Activated T-cell treated with anti-CD3 and anti-CD28 coated beads, Interleukin-2, amount 50 U/mL, for 72 hours (primary cell): ENCODE measurements around the gene PRSS50. TPM values are rescaled to one million over a fixed set of nuclear protein-coding genes. Genes with fewer than 3 reads are reported as not detected.

Source experiments
- ATAC-seq, 2 donors: fragments of 150-1000 bp; cut with Tn5 transposase; replicated peaks in 1 of 2; 2 replicates each; pipeline ENCODE4 v1.10.0; 2021; ENCODE audit warnings: moderate library complexity in 2 of 2, mild to moderate bottlenecking in 1 of 2
- DNase-seq, 2 donors: peaks; one replicate each; pipeline ENCODE4 v3.0.0; 2021 to 2022; ENCODE audit warnings: mixed read lengths in 1 of 2
- H3K27ac Mint-ChIP-seq: one replicate; pipeline ENCODE4 v1.8.0; 2022; ENCODE audit warnings: mild to moderate bottlenecking, moderate library complexity, mixed read lengths
- H3K27me3 Mint-ChIP-seq: one replicate; pipeline ENCODE4 v1.8.0; 2022; ENCODE audit warnings: low read depth, mixed read lengths
- H3K36me3 Mint-ChIP-seq, 2 donors: one replicate each; pipeline ENCODE4 v1.8.0; 2022; ENCODE audit warnings: mixed read lengths in 2 of 2, mild to moderate bottlenecking in 1 of 2; ENCODE audit not compliant: insufficient read depth in 2 of 2
- H3K4me1 Mint-ChIP-seq: one replicate; pipeline ENCODE4 v1.8.0; 2022; ENCODE audit warnings: low read depth, mixed read lengths
- H3K4me3 Mint-ChIP-seq, 2 donors: one replicate each; pipeline ENCODE4 v1.8.0; 2022; ENCODE audit warnings: mild to moderate bottlenecking in 2 of 2, mixed read lengths in 2 of 2, moderate library complexity in 2 of 2
- H3K9me3 Mint-ChIP-seq, 2 donors: one replicate each; pipeline ENCODE4 v1.8.0; 2022; ENCODE audit warnings: mixed read lengths in 2 of 2
- total RNA-seq, 2 donors: library from RNA; stranded (reverse); gene quantifications; one replicate each; pipeline ENCODE4 v1.2.3, GENCODE V29; 2022

The PRSS50 gene
- total RNA-seq, 2 donors from 2014 or later, result 0.07 to 0.09 TPM

DNA sequence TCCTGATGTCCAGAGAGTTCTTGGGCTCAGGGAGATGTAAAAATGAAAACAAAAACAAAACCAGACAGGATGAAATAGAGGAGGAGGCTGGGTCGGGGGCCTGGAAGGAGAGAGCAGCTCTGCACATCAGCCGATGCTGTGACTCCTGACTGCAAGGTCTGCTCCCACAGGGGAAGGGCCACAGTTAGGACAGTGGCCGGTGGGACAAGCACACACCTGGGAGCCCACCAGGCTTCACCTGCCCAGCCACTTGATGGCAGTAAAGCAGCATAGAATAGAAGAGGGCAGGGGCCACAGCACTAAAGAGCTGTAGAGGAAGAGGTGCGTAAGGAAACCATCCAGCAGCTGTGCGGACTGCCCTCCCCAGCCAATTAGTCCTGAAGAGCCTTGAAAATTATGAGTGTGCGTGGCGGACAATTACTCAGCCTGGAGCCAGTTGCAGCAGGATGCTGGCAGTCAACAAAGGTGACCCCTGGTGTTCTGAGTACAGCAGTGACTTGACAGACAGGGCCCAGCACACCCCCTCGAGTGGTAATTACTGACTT is 54.0 kb downstream of the PRSS50 start:
- no peaks in the 10 kb centered on the region for H3K36me3 Mint-ChIP-seq
- no peak overlapping the region for H3K27ac Mint-ChIP-seq
- no peaks in the 10 kb centered on the region for H3K27me3 Mint-ChIP-seq
- H3K4me1 Mint-ChIP-seq, result no peaks in the 10 kb centered on the region
- no peak overlapping the region for H3K4me3 Mint-ChIP-seq
- H3K9me3 Mint-ChIP-seq, result no peaks in the 10 kb centered on the region
- no peak for ATAC-seq
- no peak for DNase-seq

- no peaks in the 10 kb centered on the region for H3K36me3 Mint-ChIP-seq
- no peak overlapping the region for H3K4me3 Mint-ChIP-seq
- no peaks in the 10 kb centered on the region for H3K4me1 Mint-ChIP-seq
- no peaks in the 10 kb centered on the region for H3K9me3 Mint-ChIP-seq
- H3K27me3 Mint-ChIP-seq, result no peaks in the 10 kb centered on the region
- DNase-seq (no peak), ATAC-seq (no peak)
- no peak overlapping the region for H3K27ac Mint-ChIP-seq
These were observed 54.7 kb downstream of the PRSS50 start for GRCh38 chr3:46662771-46663551.

Other genes with a start within 250 kb of the PRSS50 start
- not detected for gene RTP3, start 219.9 kb downstream of the PRSS50 start, total RNA-seq
- gene LRRC2, start 151.6 kb downstream of the PRSS50 start, total RNA-seq, result under 1 TPM in 1 of 2 donors, not detected in 1; 0.19 TPM
- not detected for gene FAM240A, start 105.3 kb downstream of the PRSS50 start, total RNA-seq
- 1 to 10 TPM; 1.9 to 3.1 TPM for gene ALS2CL, start 24.2 kb downstream of the PRSS50 start, total RNA-seq
- 1 to 10 TPM; 1.2 to 1.5 TPM for gene TMIE, start 16.5 kb downstream of the PRSS50 start, total RNA-seq
- not detected for gene MYL3, start 145.6 kb upstream of the PRSS50 start, total RNA-seq
- gene PTH1R, start 159.9 kb upstream of the PRSS50 start, total RNA-seq, result not detected